Measurements from ENCODE around the gene OR51B2.

DNA sequence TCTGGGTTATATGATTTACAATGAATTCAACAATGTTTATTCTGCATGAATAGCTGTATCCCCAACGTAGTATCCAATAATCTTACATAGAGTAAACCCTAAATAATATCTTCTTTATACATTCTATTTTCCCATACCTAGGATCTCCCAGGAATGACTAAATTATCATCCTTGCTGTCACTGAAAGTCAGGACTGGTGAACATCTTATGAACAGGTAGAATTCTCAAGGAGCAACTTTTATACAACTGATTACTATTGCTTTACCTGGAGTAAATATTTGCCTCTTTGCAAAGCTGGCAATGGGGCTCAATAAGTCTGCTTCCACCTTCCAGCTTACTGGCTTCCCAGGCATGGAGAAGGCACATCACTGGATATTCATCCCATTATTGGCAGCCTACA, 27.1 kb upstream of the OR51B2 start, which contains the start of gene OR51B6:
- no peak for TF ChIP-seq MIER3 (CRISPR knock-in tag; IDR thresholded peaks at IDR 0.05; ENCODE audit: borderline replicate concordance)
- no peak for TF ChIP-seq MXI1 (IDR thresholded peaks at IDR 0.05; ENCODE audit: borderline replicate concordance, low read depth, low read length)
- no peak for TF ChIP-seq HINFP (CRISPR knock-in tag; IDR thresholded peaks at IDR 0.05; ENCODE audit: low read depth)
- TF ChIP-seq POLR2A (IDR thresholded peaks at IDR 0.05; ENCODE audit: insufficient read depth in 1 of 2, low read depth in 2 of 2, low read length in 2 of 2), result no peak
- TF ChIP-seq KLF16 (CRISPR knock-in tag; IDR thresholded peaks at IDR 0.05), result no peak
- TF ChIP-seq MAX (IDR thresholded peaks at IDR 0.05), result no peak
- TF ChIP-seq ZNF124 (CRISPR knock-in tag; IDR thresholded peaks at IDR 0.05), result no peak
- TF ChIP-seq MYC (CRISPR knock-in tag; IDR thresholded peaks at IDR 0.05; ENCODE audit: borderline replicate concordance), result no peak
- no peak for TF ChIP-seq ZNF225 (CRISPR knock-in tag; IDR thresholded peaks at IDR 0.05)
- no peak for TF ChIP-seq NPAS2 (CRISPR knock-in tag; IDR thresholded peaks at IDR 0.05; ENCODE audit: borderline replicate concordance)
- TF ChIP-seq, protein P1, sequence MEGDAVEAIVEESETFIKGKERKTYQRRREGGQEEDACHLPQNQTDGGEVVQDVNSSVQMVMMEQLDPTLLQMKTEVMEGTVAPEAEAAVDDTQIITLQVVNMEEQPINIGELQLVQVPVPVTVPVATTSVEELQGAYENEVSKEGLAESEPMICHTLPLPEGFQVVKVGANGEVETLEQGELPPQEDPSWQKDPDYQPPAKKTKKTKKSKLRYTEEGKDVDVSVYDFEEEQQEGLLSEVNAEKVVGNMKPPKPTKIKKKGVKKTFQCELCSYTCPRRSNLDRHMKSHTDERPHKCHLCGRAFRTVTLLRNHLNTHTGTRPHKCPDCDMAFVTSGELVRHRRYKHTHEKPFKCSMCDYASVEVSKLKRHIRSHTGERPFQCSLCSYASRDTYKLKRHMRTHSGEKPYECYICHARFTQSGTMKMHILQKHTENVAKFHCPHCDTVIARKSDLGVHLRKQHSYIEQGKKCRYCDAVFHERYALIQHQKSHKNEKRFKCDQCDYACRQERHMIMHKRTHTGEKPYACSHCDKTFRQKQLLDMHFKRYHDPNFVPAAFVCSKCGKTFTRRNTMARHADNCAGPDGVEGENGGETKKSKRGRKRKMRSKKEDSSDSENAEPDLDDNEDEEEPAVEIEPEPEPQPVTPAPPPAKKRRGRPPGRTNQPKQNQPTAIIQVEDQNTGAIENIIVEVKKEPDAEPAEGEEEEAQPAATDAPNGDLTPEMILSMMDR (CRISPR knock-in tag; IDR thresholded peaks at IDR 0.05), result no peak
- no peak for TF ChIP-seq RARG (CRISPR knock-in tag; IDR thresholded peaks at IDR 0.05; ENCODE audit: low read depth)

All from HepG2 (cell line).